GM10248 (cell line): ENCODE measurements around the gene MYH1.

Experiments
- CTCF ChIA-PET: fragments of 300-600 bp; sonication (Branson Sonifier 250); formaldehyde crosslinking; extraction: SDS; loops from one replicate; lab custom pipeline; 2021; ENCODE audit warnings: antibody characterized with exemption; lab: Yijun Ruan, JAX
- POLR2A ChIA-PET: fragments of 350-650 bp; sonication (Branson Sonifier 250); formaldehyde crosslinking; extraction: SDS; loops from one replicate; lab custom pipeline; 2020; ENCODE audit warnings: antibody characterized with exemption; lab: Yijun Ruan, JAX
- DNase-seq: peaks from one replicate; pipeline ENCODE4 v3.0.0; 2012; ENCODE audit errors: extremely low spot score
- TF ChIP-seq, protein P1 (sequence below): IDR thresholded peaks from 2 replicates; pipeline ENCODE4 v1.5.1; 2012; ENCODE audit warnings: mild to moderate bottlenecking, low read depth; ENCODE audit errors: extremely low read depth, missing control alignments, control extremely low read depth

The MYH1 gene

DNA sequence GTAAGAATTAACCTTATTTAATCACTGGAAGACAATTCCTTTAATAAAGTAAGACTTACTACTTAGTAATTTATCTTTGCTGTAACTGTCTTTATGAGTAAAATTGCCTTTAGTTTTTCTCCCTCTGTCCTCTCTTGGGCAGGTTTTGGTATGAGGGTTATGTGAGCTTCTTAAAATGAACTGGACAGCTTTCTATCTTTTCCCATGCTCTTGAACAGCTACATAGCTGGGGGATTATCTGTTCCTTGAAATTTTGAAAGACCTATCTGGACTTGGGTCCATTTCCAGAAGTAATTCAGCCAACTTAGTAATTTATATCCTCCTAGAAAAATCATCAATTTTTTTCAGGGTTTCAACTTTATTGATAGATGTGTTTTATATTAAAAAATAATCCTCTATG, 3.6 kb upstream of the MYH1 start:
- CTCF ChIA-PET = no interaction called here

DNA sequence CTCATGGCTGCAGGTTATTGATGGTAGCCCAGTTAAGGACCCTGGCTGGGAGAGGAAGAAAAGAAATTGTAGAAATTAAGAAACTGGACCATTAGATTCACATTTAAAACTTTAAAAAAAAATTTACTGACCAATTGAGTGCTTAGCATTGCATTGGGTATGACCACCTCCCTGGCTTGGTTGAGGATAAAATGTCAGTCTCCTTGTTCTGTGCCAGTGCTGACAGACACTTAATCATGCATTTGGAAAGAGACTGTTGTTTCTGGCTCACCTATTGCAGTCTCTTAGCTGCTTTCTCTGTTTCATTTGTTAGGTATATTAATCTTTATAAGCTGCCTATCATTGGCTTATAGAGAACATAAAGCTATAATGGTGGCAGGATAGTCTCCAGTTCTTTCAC, 1.7 kb downstream of the MYH1 start:
- no peak for DNase-seq
- POLR2A ChIA-PET = no interaction called here
- CTCF ChIA-PET = interaction anchor here (0.8 to 1.2 kb wide), 2 partner anchors 11 to 15 kb away, joined by 3 read pairs; no protein-coding TSS in a partner anchor
- TF ChIP-seq, protein P1, sequence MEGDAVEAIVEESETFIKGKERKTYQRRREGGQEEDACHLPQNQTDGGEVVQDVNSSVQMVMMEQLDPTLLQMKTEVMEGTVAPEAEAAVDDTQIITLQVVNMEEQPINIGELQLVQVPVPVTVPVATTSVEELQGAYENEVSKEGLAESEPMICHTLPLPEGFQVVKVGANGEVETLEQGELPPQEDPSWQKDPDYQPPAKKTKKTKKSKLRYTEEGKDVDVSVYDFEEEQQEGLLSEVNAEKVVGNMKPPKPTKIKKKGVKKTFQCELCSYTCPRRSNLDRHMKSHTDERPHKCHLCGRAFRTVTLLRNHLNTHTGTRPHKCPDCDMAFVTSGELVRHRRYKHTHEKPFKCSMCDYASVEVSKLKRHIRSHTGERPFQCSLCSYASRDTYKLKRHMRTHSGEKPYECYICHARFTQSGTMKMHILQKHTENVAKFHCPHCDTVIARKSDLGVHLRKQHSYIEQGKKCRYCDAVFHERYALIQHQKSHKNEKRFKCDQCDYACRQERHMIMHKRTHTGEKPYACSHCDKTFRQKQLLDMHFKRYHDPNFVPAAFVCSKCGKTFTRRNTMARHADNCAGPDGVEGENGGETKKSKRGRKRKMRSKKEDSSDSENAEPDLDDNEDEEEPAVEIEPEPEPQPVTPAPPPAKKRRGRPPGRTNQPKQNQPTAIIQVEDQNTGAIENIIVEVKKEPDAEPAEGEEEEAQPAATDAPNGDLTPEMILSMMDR = no peak

More for the DNA sequence above, 3.6 kb upstream of the MYH1 start:
- POLR2A ChIA-PET = no interaction called here
- DNase-seq = no peak
- TF ChIP-seq, protein P1 = no peak

DNA sequence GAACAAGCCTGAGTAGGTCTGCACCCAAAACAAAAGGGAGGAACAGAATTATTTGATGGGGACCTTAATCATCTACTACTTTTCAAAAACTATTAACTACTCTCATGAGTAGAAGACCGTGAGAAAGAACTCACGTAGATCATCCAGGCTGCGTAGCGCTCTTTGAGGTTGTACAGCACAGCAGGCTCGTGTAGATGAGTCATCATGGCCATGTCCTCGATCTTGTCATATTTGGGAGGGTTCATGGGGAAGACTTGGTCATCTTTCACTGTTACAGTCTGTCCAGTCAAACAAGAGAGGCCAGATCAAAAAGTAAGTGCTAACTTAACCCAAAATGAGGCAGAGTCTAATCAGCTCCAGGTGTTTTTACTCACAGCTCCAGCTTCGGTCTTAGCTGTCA, 2.3 kb downstream of the MYH1 start:
- ChIA-PET CTCF (no interaction called here), POLR2A (no interaction called here)
- DNase-seq = no peak
- TF ChIP-seq, protein P1 = no peak

- no peak for DNase-seq
- TF ChIP-seq, protein P1 = no peak
- ChIA-PET POLR2A (no interaction called here), CTCF (interaction anchor here (1.4 to 1.6 kb wide), 2 partner anchors 12 to 23 kb away, joined by 4 read pairs; no protein-coding TSS in a partner anchor)
Observed at GRCh38 chr17:10513299-10514067, 4.9 kb downstream of the MYH1 start.

DNA sequence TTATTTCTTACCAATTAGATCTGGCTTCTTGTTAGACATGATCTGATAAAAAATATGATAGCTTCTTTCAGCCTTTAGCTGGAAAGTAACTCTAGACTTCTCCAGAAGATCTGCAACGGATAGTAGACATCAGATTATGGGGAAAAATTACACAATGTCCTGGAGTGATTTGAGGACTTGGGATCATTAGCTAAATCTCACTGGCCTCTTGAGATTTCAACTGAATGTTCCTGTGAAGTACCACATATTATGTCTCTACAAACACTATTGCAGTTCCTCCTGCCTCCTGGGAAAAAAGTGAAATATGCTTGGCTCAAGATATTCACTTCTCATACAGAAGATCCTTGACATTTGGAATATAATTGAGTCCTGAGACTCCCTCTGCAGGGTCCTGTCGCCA, 5.5 kb downstream of the MYH1 start:
- DNase-seq = no peak
- TF ChIP-seq, protein P1 = no peak
- ChIA-PET CTCF (interaction anchor here (1.4 to 1.6 kb wide), 2 partner anchors 13 to 24 kb away, joined by 4 read pairs; no protein-coding TSS in a partner anchor), POLR2A (no interaction called here)

DNA sequence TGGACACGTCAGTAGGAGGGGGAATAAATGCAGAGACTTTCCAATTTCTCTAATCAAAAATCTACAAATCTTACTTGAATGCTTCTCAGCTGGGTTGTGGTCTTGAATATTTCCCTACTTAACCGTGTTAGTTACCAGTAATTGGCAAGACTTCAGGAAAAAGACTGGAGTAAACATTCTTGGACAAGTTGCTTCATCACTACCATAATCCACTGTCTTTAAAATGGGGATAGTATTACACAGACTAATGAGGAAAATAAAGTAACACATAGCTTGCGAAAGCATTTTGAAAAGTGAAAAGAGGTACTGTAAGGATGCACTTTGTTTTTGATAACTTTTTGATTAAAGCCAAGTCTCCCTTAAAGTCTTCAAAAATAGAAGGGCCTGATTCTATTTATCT, 18.4 kb downstream of the MYH1 start:
- no peak for DNase-seq
- ChIA-PET POLR2A (no interaction called here), CTCF (no interaction called here)
- TF ChIP-seq, protein P1 = no peak

GRCh38 chr17:10492004-10492403, 26.3 kb downstream of the MYH1 start:
- TF ChIP-seq, protein P1 = no peak
- ChIA-PET POLR2A (no interaction called here), CTCF (no interaction called here)

More at GRCh38 chr17:10492004-10492403, 26.3 kb downstream of the MYH1 start:
- DNase-seq = no peak
